Measurements from ENCODE around the gene WBP1.
"Not testable (repeated sequence)": the region's sequence is repeated elsewhere in the genome, so short reads cannot be mapped to it uniquely, and the experiment has no call there.

WBP1 gene

DNA sequence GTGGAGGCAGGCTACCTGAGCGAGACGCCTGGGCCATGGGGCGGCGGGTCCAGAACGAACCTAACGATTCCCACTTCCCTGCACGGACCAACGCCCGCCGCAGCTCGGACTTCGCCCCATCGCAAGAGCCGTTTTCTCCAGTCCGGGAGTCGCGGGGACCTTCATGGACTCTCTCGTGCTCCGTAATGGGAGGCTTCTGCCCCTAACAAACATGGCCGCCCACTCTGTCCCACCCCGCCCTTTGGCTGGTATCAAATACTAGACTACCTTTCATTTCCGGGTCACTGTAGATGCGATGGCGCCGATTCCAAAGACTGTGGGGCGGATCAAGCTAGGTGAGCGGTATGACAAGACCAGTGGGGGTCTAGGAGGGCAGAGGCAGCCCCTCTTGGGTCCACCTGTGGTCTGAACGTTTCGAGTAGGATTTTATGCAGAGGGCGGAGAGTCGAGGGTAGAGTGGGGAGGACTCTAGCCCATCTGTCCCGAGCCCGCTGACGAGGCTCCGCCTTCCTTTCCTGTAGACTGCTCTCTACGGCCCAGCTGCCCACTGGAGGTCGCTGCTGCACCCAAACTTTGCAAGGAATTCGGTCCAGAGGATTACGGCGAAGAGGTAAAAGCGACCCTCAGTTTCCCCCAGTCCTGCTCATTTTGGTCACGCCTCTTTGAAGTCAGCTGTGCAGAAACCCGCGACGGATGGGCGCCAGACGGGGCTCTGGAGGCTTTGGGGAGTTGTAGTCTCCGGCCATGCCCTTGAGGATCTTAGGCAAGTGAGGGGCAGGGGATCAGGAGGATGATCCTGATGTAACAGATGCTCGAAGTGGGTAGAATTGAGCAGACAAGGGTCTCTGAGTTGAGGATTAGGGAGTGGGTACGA lies 24.8 kb downstream of the WBP1 start, which contains the start of the genes CCDC142 and TTC31:
CCDC142 (minus strand) TSS at position 198 of the 874 bp plus-strand sequence; CDS start at position 37, 161 bp downstream.
TTC31 (plus strand) TSS at position 281 of the 874 bp plus-strand sequence; CDS start at position 296, 15 bp downstream.
- ATAC-seq, result peak; percentile 93 to 95

DNA sequence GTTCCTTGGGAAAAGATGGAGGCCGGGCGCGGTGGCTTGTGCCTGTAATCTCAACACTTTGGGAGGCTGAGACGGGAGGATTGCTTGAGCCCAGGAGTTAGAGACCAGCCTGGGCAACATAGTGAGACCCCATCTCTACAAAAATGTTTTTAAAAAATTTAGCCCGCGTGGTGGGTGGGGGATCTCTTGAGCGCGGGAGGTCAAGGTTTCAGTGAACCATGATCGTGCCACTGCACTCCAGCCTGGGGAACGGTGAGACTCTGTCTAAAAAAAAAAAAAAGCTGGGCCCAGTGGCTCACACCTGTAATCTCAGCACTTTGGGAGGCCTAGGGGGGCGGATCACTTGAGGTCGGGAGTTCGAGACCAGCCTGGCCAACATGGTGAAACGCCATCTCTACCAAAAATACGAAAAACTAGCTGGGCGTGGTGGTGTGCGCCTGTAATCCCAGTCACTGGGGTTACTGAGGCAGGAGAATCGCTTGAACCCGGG lies 25.5 kb downstream of the WBP1 start:
- ATAC-seq, result not testable (repeated sequence)

GRCh38 chr2:74486141-74486540 lies 27.9 kb downstream of the WBP1 start:
- no peak for ATAC-seq

DNA sequence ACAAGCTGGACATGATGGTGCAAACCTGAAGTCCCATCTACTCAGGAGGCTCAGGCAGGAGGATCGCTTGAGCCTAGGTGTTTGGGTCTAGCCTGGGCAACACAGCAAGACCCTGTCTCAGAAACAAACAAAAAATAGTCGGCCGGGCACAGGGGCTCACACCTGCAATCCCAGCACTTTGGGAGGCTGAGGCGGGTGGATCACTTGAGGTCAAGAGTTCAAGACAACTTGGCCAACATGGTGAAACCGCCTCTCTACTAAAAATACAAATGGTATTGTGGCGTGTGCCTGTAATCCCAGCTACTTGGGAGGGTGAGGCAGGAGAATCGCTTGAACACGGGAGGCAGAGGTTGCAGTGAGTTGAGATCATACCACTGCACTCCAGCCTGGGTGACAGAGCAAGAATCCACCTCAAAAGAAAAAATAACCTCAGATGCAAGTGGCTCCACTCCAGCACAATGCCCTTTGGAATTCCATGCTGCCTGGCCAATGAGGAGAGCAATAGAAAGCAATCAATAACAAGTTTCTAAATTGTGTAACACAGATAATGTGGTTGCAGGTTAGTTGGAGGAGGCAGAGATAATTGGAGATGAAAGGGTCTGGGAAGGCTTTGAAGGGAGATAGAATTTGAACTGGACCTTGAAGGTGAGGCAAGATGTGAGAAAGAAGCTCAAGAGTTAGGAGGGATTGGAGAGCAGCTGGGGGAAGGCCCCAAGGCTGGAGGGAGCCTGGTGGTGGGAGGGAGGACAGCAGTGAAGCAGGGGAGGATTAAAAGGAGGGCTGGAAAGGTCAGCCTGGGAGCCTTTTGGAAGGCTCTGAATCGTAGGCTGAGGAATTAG lies 30.6 kb downstream of the WBP1 start:
- ATAC-seq, result no peak

DNA sequence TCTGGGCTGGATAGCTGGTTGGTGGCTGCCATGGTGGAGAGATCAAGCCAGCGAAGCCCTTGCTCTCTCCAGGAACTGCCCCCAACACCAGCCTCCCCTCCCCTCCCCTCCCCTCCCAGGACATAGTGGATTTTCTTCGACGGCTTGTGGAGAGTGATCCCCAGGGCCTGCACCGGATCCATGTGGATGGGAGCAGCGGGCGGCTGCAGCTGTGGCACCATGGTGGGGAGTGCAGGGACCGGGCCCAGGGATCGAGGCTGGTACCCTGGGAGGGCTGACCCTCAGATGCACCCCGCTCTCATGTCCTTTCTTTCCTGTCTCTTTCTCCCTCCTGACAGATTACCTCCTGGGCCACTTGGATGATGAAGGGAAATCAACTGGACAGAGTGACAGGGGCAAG lies 31.7 kb downstream of the WBP1 start:
- ATAC-seq, result no peak

DNA sequence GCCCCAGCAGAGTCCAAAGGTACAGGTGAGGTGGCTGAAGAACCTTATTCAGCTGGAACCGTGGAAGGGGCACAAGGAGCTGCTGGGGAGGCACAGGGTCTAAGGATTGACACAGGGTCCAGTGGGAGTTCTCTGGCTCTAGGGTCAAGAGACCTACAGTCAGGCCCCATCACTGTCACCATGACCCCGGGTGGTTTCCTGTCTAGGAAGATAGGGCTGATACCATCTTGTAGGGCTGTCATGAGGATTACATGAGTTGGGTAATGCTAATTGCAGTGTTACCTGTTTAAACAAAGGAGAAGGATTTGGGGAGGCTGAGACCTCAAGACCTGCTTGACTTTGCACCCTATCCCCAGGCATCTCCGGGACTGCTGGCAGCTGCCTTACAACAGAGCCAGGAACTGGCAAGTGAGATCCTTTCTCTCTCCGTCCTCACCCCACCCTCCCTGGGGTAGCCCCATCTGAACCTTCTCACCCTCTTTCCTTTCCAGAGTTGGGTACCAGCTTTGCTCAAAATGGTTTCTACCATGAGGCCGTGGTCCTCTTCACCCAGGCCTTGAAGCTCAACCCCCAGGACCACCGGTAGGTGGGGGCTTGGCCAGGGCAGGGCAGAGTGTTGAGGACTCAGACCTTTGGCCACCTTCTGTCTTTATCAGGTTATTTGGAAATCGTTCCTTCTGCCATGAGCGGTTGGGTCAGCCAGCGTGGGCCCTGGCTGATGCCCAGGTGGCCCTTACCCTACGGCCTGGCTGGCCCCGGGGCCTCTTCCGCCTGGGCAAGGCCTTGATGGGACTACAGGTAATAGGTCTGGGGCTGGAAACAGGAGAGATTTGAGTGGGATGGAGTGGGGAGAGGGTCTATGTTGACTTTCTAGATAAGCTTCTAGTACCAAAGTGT lies 33.7 kb downstream of the WBP1 start:
- ATAC-seq, result no peak

- no peak for ATAC-seq
These were observed 35.3 kb downstream of the WBP1 start for GRCh38 chr2:74493546-74493945.

DNA sequence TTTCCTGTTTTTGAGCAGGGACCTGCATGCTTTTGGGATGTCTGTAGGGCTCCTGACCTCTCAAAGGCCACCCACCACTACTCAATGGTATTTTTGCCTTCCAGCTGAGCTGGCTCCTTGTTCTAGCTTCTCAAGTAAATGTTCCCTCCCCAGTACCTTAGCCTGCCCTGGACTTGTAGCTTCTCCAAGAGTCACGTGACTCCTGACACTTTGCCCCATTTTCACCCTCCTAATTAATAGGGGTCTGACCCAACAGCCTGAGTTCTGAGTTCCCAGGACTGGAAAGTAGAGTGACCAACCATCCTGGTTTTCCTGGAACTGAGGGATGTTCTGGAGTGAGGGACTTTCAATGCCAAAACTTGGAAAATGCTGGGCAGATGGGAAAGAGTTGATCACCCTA lies 37.2 kb downstream of the WBP1 start:
- ATAC-seq, result no peak

DNA sequence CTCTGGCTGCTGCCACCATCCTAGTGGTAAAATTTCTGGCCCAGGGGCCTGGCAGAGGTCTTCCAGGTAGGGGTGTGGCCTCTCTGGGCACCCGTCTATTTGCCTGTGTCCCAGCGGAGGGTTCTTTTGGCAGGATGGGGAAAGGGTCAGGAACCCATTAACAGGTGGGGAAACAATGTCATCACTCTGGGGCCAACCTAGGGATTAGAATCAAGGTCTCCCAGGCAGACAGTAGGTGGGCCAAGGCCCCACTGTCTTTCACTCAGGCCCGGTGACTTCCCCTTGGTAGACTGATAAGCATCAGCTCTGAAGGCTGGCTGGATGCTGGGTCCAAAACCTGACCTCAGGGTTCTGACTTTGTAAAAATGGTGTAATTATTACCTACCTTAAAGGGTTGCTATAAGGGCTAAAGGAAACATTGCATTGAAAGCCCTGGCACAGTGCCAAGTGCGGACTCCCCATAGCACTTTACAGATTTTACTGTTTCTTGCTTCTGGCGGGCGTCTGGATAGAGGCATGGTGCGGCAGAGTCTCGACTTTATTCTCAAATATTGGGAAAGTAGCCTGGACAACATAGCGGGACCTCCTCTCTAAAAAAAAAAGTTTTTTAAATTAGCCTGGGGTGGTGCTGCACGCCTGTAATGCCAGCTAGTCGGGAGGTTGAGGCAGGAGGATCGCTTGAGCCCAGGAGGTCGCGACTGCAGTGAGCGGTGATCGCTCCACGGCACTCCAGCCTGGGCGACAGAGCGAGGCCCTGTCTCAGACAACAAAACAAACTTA lies 38.9 kb downstream of the WBP1 start:
- ATAC-seq, result no peak

DNA sequence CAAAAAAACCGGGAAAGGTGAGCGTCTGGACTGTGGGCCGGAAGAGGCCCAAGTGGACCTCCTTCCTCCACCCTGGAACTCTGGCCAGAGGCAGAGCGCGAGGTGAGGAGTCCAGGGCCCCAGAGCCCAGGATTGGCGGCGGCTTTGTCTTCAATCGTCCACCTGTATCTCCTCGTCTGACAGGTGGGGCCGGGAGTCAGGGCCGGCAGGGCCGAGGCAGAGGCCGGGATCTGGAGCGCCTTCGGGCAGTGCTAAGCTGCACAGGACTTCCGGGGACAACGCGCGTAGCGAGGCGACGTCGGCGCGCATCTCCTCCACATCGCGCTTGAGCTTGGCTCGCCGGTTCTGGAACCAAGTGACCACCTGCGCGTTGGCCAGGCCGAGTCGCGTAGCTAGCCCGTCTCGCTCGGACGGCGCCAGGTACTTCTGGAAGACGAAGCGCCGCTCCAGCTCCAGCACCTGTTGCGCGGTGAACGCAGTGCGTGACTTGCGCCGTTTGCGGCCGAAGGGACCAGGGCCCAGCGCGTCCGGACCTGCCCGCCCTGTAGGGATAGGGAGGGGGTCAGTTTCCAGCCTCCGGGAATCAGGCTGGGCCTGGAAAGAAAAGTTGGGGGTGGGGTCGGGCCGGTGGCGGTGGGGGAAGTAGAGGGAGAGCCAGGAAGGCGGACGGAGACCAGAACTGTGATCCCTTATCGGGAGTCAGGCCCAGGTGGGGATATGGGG lies 39.7 kb downstream of the WBP1 start:
- ATAC-seq, result peak in 1 of 2 donors; percentile 29

DNA sequence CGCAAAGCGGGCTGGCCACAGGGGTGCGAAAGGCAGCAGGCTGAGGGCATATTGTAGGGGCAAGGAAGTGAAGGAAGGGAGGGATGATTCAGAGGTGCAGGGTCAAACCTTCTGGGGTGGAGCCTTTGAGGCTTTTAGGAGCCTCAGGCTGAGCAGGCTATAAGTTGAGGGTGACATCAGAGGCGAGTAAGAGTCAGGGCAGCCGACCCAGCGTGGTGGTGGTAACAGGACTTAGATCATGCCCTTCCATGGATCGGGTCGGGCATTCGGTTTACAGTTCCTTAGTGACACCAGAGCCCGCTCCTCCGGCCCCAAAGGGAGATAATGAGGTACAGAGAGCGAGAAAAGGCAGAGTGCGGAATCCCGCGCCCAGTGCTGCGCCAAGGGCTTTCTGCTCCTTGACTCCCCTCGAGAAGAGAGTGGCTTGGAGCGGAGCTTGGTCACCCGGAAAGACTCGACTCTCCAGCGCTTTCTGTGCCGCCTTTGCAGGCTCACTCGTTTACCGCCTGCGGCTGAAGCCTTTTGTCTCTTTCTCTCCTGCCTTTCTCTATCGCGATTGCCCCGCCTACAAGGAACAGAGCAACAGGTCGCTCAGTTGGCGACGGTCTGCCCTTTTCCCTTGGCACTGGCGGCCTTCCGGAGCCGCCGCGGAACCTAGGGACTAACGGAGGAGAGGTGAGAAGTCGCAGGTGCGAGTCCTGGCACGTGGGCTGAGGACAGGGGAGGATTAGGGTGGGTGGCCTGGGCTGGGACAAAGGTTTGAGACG lies 40.4 kb downstream of the WBP1 start:
- peak; percentile 59 to 72 for ATAC-seq

DNA sequence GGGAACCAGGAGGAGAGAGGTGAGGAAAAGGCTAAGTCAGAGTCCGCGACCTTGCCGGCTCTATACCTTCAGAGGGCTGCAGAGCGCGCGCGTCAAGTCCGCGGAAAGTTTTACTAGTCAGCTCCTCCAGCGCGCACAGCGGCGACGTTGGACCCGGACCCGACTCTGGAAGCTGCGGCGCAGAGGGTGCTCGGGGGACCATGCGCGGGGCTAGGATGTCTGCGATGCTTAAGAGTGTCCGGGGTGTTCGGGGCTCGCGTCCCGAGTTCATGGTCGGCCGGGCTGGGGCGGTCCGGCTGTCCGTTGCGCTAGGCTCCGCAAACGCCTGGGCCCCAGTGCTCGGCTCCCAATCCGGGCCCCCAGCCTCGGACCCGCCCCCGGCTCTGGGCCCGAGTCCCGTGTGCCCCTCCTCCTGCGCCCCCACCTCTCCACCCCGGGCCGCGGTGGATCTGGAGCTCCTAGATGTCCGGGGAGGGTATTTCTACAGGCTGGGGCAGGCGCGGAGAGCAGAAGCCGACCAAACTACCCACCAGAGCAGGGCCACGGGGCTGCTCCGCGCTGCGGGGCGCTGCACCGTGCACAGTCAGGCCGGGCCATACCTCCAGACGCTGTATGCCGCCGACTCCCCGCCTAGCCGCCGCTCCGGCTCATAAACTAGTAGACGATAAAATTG lies 41.2 kb downstream of the WBP1 start, which contains the start of gene LBX2:
LBX2 (minus strand) TSS at position 337 of the 673 bp plus-strand sequence; CDS start at position 271, 66 bp downstream.
- peak; percentile 22 to 23 for ATAC-seq

GRCh38 chr2:74499940-74500577 lies 41.8 kb downstream of the WBP1 start:
- no peak for ATAC-seq

GRCh38 chr2:74500578-74500946 lies 42.3 kb downstream of the WBP1 start:
- no peak for ATAC-seq

- ATAC-seq, result no peak
These were observed 43.3 kb downstream of the WBP1 start for GRCh38 chr2:74501335-74502071.

DNA sequence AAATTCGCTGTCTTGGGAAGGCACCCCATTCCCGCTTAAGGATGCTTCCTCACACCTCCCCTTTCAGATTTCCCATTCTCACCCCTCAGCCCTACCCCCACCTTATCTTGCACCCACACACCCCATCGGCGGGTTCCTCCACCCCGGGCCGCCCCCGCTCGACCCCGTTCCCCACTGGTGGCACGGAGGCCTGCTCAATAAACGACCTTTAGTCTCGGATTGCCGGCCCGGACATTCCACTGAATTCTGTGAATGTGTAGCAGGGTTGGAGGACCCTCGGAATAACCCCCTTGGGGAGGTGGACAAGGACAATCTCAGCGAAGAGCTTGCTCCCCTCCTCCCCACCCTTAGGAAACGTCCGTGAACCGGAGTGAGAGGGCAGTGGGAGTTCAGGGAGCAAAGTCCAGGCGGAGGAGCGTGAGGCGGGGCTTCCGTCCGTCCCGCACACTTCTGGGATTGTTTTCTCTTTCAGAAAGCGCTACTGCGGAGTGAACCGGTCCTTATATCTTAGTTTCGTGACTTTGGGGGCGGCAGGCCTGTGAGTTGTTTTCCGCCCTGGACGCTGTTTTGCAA lies 44.0 kb downstream of the WBP1 start:
- ATAC-seq, result no peak

- peak; percentile 17 to 26 for ATAC-seq
These were observed 44.7 kb downstream of the WBP1 start for GRCh38 chr2:74502720-74503505.
